GM12878 (cell line): Measurements from ENCODE around the gene GNB3. TPM values are rescaled to one million over a fixed set of nuclear protein-coding genes. Genes with fewer than 3 reads are reported as not detected.

Experiments
- ATAC-seq: fragments of 200-7000 bp; cut with Tn5 transposase; 3 replicates; pipeline ENCODE4 v1.9.1; 2020; ENCODE audit warnings: mild to moderate bottlenecking, moderate library complexity
- BruUV-seq: library from RNA; stranded (reverse); fragments of 400-500 nt; replicated peaks from 2 replicates; lab custom pipeline; 2021; lab: Mats Ljungman, UMichigan
- CTCF ChIA-PET: fragments of 300-600 bp; sonication (Branson Sonifier 250); formaldehyde crosslinking; extraction: SDS; loops from one replicate; lab custom pipeline; 2021; ENCODE audit warnings: inconsistent platforms; lab: Yijun Ruan, JAX
- POLR2A ChIA-PET: fragments of 350-600 bp; formaldehyde crosslinking; extraction: SDS; loops from one replicate; lab custom pipeline; 2021; ENCODE audit warnings: inconsistent platforms; lab: Charles Lee
- RAD21 ChIA-PET: fragments of 300-600 bp; sonication (Branson Sonifier 250); formaldehyde crosslinking; loops from one replicate; lab custom pipeline; 2023; ENCODE audit warnings: antibody characterized with exemption; ENCODE audit not compliant: unreplicated experiment; lab: Charles Lee
- SMC1A ChIA-PET: fragments of 300-600 bp; sonication (Branson Sonifier 250); formaldehyde crosslinking; loops from one replicate; lab custom pipeline; 2023; ENCODE audit not compliant: unreplicated experiment, uncharacterized antibody; lab: Charles Lee
- DNase-seq: peaks from one replicate; pipeline ENCODE4 v3.0.0-alpha.2; 2011; ENCODE audit warnings: low read depth, low spot score
- FAIRE-seq: peaks from 3 replicates; lab custom pipeline; 2011; peaks lifted over from hg19 to GRCh38; lab: Jason Lieb, UNC
- H2AFZ ChIP-seq: 2 replicates; pipeline ENCODE4 v1.6.0; 2011; ENCODE audit warnings: low read depth, low read length, control low read depth; ENCODE audit not compliant: control insufficient read depth
- H3K27ac ChIP-seq: 2 replicates; pipeline ENCODE4 v1.5.1; 2011; ENCODE audit warnings: control low read depth; ENCODE audit not compliant: control insufficient read depth, insufficient read depth
- H3K27me3 ChIP-seq, 2 experiments: replicated peaks in 1 of 2; 2 replicates each; pipeline versions ENCODE4 v1.6.0 to v1.6.1; 2011; ENCODE audit warnings: low read length in 1 of 2; ENCODE audit not compliant: control insufficient read depth in 2 of 2, insufficient read depth in 2 of 2
- H3K36me3 ChIP-seq, 2 experiments: 2 replicates each; pipeline ENCODE4 v1.5.1; 2011; ENCODE audit warnings: low read length in 1 of 2; ENCODE audit not compliant: control insufficient read depth in 2 of 2, insufficient read depth in 2 of 2
- H3K4me1 ChIP-seq: 2 replicates; pipeline ENCODE4 v1.6.1; 2011; ENCODE audit warnings: mild to moderate bottlenecking, low read length, moderate library complexity, mixed read lengths; ENCODE audit not compliant: control insufficient read depth, insufficient read depth
- H3K4me2 ChIP-seq: 2 replicates; pipeline ENCODE4 v1.6.0; 2011; ENCODE audit warnings: control low read depth; ENCODE audit not compliant: control insufficient read depth, insufficient read depth
- H3K4me3 ChIP-seq: fragments of 200-600 bp; sonication (generic); 2 replicates; pipeline ENCODE4 v1.5.1; 2016
- H3K79me2 ChIP-seq: 2 replicates; pipeline ENCODE4 v1.6.0; 2011; ENCODE audit warnings: low read length; ENCODE audit not compliant: control insufficient read depth, insufficient read depth
- H3K9ac ChIP-seq: 2 replicates; pipeline ENCODE4 v1.8.0; 2011; ENCODE audit warnings: low read length, control low read depth, mixed read lengths; ENCODE audit not compliant: control insufficient read depth, insufficient read depth
- H3K9me3 ChIP-seq: replicated peaks from 3 replicates; pipeline ENCODE4 v1.5.1; 2011; ENCODE audit warnings: mild to moderate bottlenecking, low read length; ENCODE audit not compliant: control insufficient read depth, insufficient read depth
- H4K20me1 ChIP-seq: 2 replicates; pipeline ENCODE4 v1.6.0; 2011; ENCODE audit not compliant: control insufficient read depth, insufficient read depth
- CHD2 ChIP-seq: IDR thresholded peaks from 2 replicates; pipeline ENCODE4 v1.6.1; 2011; ENCODE audit warnings: low read depth, low read length, improper control_type of control experiment, borderline replicate concordance
- GATAD2B ChIP-seq: fragments of 450-650 bp; conservative IDR thresholded peaks from 2 replicates; pipeline ENCODE4 v1.6.1; 2017; ENCODE audit warnings: low read depth, mild to moderate bottlenecking, moderate library complexity
- HDGF ChIP-seq: fragments of 450-650 bp; IDR thresholded peaks from 2 replicates; pipeline ENCODE4 v1.6.1; 2016; ENCODE audit warnings: antibody characterized with exemption
- IKZF2 ChIP-seq, 2 experiments: fragments of 450-650 bp; IDR thresholded peaks; 2 replicates each; pipeline ENCODE4 v1.6.1; 2017; ENCODE audit warnings: mild to moderate bottlenecking in 2 of 2, moderate library complexity in 2 of 2
- MEF2B ChIP-seq: fragments of 450-650 bp; IDR thresholded peaks from 2 replicates; pipeline ENCODE4 v1.6.1; 2018; ENCODE audit warnings: mild to moderate bottlenecking, moderate library complexity; ENCODE audit not compliant: partially characterized antibody, poor library complexity, severe bottlenecking
- SMARCA5 ChIP-seq: fragments of 450-650 bp; IDR thresholded peaks from 2 replicates; pipeline ENCODE4 v1.6.1; 2017; ENCODE audit warnings: mild to moderate bottlenecking
- STAT1 ChIP-seq: fragments of 450-650 bp; conservative IDR thresholded peaks from 2 replicates; pipeline ENCODE4 v1.6.1; 2014; ENCODE audit warnings: antibody characterized with exemption, mild to moderate bottlenecking
- TBL1XR1 ChIP-seq: IDR thresholded peaks from 2 replicates; pipeline ENCODE4 v1.6.1; 2012; ENCODE audit warnings: low read depth, low read length, improper control_type of control experiment
- ZZZ3 ChIP-seq: IDR thresholded peaks from 2 replicates; pipeline ENCODE4 v1.6.1; 2011; ENCODE audit warnings: low read depth; ENCODE audit not compliant: control insufficient read depth, insufficient read length
- WGBS: methylation state at CpG from one replicate; pipeline ENCODE4 v1.1.6; 2016; ENCODE audit warnings: low lambda C conversion rate; ENCODE audit not compliant: insufficient replicate concordance, insufficient coverage; ENCODE audit errors: missing lambda C conversion rate; 5-methylcytosine and 5-hydroxymethylcytosine counted together
- in situ Hi-C: fragments of 300-500 bp; cut with MboI; formaldehyde crosslinking; loops from 9 replicates; pipeline ENCODE4 v1.14.3; 2018; ENCODE audit warnings: mixed read lengths
- intact Hi-C: fragments of 100-400 bp; cut with micrococcal nuclease; formaldehyde crosslinking; loops from one replicate; pipeline ENCODE4 v1.14.2; 2022; ENCODE audit not compliant: unreplicated experiment
- polyA plus RNA-seq, 11 experiments: library from polyadenylated mRNA; depleted of rRNA in 4 of 11; unstranded in 6 of 11; stranded (reverse) in 5 of 11; fragments of >200 nt; fragmentation: Nextera tagmentation in 4 of 11; fragmentation: Illumina TruSeq in 1 of 11; extraction: Ambion mirVana in 4 of 11; extraction: Trizol in 1 of 11; gene quantifications; 1 replicate in 1 of 11; 2 replicates in 10 of 11; pipeline versions ENCODE4 v1.2.1 to v1.2.3, GENCODE V29; 2011 to 2016; ENCODE audit warnings: inconsistent platforms in 2 of 11, missing spikeins in 2 of 11, low read depth in 1 of 11
- total RNA-seq, 4 experiments: library from RNA; depleted of rRNA in 3 of 4; stranded (reverse); fragments of >200 nt in 3 of 4; fragmentation: Illumina TruSeq in 1 of 4; extraction: Trizol in 1 of 4; gene quantifications; 2 replicates each; pipeline versions ENCODE4 v1.2.1 to v1.2.3, GENCODE V29; 2013 to 2021
- TF ChIP-seq, protein P1 (sequence below): IDR thresholded peaks from 2 replicates; pipeline ENCODE4 v1.6.1; 2012; ENCODE audit warnings: low read depth, low read length, improper control_type of control experiment
- TF ChIP-seq, protein P2 (sequence below): fragments of 450-650 bp; formaldehyde crosslinking; IDR thresholded peaks from 2 replicates; pipeline ENCODE4 v1.4.0; 2022; ENCODE audit warnings: mild to moderate bottlenecking, moderate library complexity

Gene GNB3
- total and polyA plus RNA-seq, 10 of the 15 experiments (the other 5 are each of a cell fraction or from before 2014, with no cell fraction given) = 0.05 to 1.1 (median 0.36) TPM

DNA sequence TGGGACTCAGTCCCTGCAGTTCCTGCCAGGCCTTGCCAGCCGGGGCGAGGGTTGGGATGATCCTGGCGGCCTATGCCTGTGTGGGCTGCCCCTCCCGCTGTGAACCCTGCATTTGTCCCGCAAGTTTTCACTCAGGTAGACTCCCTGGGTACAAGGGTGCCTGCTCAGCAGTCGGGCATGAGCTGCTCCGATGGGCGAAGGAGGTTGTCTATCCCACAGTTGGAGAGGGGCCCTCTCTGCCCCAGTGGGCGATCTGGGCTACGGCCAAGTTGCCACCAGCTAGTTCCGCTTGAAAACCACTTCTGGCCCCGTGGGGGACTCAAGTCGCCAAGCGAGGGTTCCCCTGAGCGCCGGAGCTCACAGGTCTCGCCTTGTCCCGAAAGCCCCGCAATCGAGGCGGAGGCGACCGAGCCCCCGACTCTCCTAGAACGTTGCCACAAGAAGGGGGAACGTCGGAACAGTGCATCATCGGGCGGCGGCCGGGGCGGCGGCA is 26.2 kb downstream of the GNB3 start:
- peaks cover 25 to 31% of the 10 kb centered on the region in 2 experiments for H3K36me3 ChIP-seq
- intact Hi-C loops = no loop called here
- BruUV-seq = no TSS peak
- H3K79me2 ChIP-seq = peaks cover 33% of the 10 kb centered on the region
- no peaks in the 10 kb centered on the region for H3K9me3 ChIP-seq
- H2AFZ ChIP-seq = peak overlapping the region; percentile 87
- H4K20me1 ChIP-seq = peaks cover 16% of the 10 kb centered on the region
- ChIA-PET POLR2A (interaction anchor here (0.8 to 5.7 kb wide), 6 partner anchors 15 to 143 kb away, joined by 3 to 84 read pairs (median 6); partner anchors contain the start of genes C12orf57, CDCA3, COPS7A and MLF2), CTCF (interaction anchor here (1.4 to 9.5 kb wide), 4 partner anchors 16 to 329 kb away, joined by 4 to 173 read pairs (median 72); partner anchors contain the start of genes CDCA3 and USP5), RAD21 (interaction anchor here (0.6 to 5.6 kb wide), 7 partner anchors 14 to 242 kb away, joined by 3 to 42 read pairs (median 12); partner anchors contain the start of genes C12orf57, C1RL, CDCA3 and MLF2), SMC1A (interaction anchor here (1.3 to 5.3 kb wide), 3 partner anchors 14 to 71 kb away, joined by 3 to 42 read pairs (median 4); partner anchors contain the start of genes CDCA3 and USP5)
- TF ChIP-seq SMARCA5 (0 out of 2 replicates have a peak, but pooled peaks have one; percentile 34), ZZZ3 (no peak), IKZF2 (IDR thresholded peaks at IDR 0.05) (peak in 1 of 2 experiments; percentile 23; a peak in 2 of 4 replicates), STAT1 (no peak), CHD2 (0 out of 2 replicates have a peak, but pooled peaks have one; percentile 3), TBL1XR1 (no peak), GATAD2B (peak; percentile 23), MEF2B (peak; percentile 13), HDGF (peak; percentile 34; the same call in 1 of the 2 replicates)
- TF ChIP-seq, protein P1, sequence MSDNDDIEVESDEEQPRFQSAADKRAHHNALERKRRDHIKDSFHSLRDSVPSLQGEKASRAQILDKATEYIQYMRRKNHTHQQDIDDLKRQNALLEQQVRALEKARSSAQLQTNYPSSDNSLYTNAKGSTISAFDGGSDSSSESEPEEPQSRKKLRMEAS = 0 out of 2 replicates have a peak, but pooled peaks have one; percentile 2
- TF ChIP-seq, protein P2, sequence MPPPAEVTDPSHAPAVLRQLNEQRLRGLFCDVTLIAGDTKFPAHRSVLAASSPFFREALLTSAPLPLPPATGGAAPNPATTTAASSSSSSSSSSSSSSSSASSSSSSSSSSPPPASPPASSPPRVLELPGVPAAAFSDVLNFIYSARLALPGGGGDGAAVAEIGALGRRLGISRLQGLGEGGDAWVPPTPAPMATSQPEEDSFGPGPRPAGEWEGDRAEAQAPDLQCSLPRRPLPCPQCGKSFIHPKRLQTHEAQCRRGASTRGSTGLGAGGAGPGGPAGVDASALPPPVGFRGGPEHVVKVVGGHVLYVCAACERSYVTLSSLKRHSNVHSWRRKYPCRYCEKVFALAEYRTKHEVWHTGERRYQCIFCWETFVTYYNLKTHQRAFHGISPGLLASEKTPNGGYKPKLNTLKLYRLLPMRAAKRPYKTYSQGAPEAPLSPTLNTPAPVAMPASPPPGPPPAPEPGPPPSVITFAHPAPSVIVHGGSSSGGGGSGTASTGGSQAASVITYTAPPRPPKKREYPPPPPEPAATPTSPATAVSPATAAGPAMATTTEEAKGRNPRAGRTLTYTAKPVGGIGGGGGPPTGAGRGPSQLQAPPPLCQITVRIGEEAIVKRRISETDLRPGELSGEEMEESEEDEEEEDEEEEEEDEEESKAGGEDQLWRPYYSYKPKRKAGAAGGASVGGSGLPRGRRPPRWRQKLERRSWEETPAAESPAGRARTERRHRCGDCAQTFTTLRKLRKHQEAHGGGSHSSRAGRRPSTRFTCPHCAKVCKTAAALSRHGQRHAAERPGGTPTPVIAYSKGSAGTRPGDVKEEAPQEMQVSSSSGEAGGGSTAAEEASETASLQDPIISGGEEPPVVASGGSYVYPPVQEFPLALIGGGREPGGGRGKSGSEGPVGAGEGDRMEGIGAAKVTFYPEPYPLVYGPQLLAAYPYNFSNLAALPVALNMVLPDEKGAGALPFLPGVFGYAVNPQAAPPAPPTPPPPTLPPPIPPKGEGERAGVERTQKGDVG (CRISPR knock-in tag) = no peak
- peak overlapping the region; percentile 100 for H3K4me3 ChIP-seq
- H3K4me1 ChIP-seq = peaks cover 31% of the 10 kb centered on the region
- no peak for DNase-seq
- ATAC-seq = peak; percentile 28
- FAIRE-seq = peak; percentile 13
- 5% methylated on average over 33 of the region's 33 CpGs for WGBS
- peak overlapping the region; percentile 98 for H3K4me2 ChIP-seq
- peak overlapping the region; percentile 76 for H3K27ac ChIP-seq
- H3K9ac ChIP-seq = peak overlapping the region; percentile 72
- in situ Hi-C loops = no loop called here
- no peaks in the 10 kb centered on the region for H3K27me3 ChIP-seq
